Measurements from ENCODE around the gene TMEM203. TPM values are rescaled to one million over a fixed set of nuclear protein-coding genes. Genes with fewer than 3 reads are reported as not detected.

The TMEM203 gene
- total and polyA plus RNA-seq, 2 of the 13 experiments (the other 11 are each of a cell fraction or from before 2014, with no cell fraction given), result 23.4 to 36.7 TPM

- TF ChIP-seq PAXIP1 (CRISPR knock-in tag; conservative IDR thresholded peaks at IDR 0.05) (0 out of 2 replicates have a peak, but pooled peaks have one; percentile 7), HNRNPK (IDR thresholded peaks at IDR 0.05; ENCODE audit: low read depth, low read length, poor library complexity, severe bottlenecking) (peak; percentile 23), ELF1 (CRISPR knock-in tag; IDR thresholded peaks at IDR 0.05) (peak; percentile 98), ZNF337 (CRISPR knock-in tag; IDR thresholded peaks at IDR 0.05; ENCODE audit: borderline replicate concordance, low read depth) (no peak), SATB2 (CRISPR knock-in tag; IDR thresholded peaks at IDR 0.05) (0 out of 2 replicates have a peak, but pooled peaks have one; percentile 29), TERF1 (CRISPR knock-in tag; IDR thresholded peaks at IDR 0.05) (no peak), ZZZ3 (CRISPR knock-in tag; IDR thresholded peaks at IDR 0.05; ENCODE audit: borderline replicate concordance) (peak; percentile 68; the same call in 1 of the 2 replicates), CENPBD1 (CRISPR knock-in tag; IDR thresholded peaks at IDR 0.05; ENCODE audit: borderline replicate concordance, low read depth) (no peak), ZNF557 (CRISPR knock-in tag; IDR thresholded peaks at IDR 0.05) (no peak), MIER2 (CRISPR knock-in tag; IDR thresholded peaks at IDR 0.05) (no peak), MIXL1 (CRISPR knock-in tag; IDR thresholded peaks at IDR 0.05) (no peak), ZNF563 (CRISPR knock-in tag; IDR thresholded peaks at IDR 0.05) (peak; percentile 63), AKNA (CRISPR knock-in tag; IDR thresholded peaks at IDR 0.05; ENCODE audit: borderline replicate concordance) (no peak), PBX3 (CRISPR knock-in tag; IDR thresholded peaks at IDR 0.05; ENCODE audit: borderline replicate concordance) (no peak), ZNF180 (CRISPR knock-in tag; IDR thresholded peaks at IDR 0.05; ENCODE audit: borderline replicate concordance, low read depth) (no peak)
Measured at GRCh38 chr9:137205126-137206069, at the start of gene TMEM203, which contains the start of gene NDOR1 (continued).
